ENCODE measurements around the gene IFITM1.
"Not testable (repeated sequence)": the region's sequence is repeated elsewhere in the genome, so short reads cannot be mapped to it uniquely, and the experiment has no call there.

IFITM1 gene

DNA sequence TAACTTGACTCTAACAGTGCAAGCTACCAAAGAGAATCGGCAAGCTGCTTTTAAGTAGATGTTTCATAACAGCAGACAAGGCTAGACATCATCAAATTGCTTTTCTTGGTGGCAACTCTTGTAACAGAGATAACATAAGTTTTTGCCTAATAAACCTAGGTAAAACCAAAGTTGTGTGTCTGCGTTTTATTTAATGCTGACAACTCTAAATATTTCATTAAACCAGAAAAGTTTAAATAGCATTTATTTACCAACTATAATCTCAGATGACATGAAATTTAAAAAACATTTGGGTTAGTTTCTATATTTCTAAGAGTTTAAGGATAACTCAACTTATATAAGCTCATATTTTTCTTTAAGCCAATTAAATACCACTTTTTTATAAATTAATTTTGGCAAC is 26.1 kb downstream of the IFITM1 start:
- Histone ChIP-seq H3K9ac (ENCODE audit: low read depth in 1 of 2, low read length in 2 of 2) (no peak overlapping the region), H3K4me1 (ENCODE audit: control insufficient read depth in 1 of 2, insufficient read depth in 2 of 2, low read length in 2 of 2) (peaks cover 16% of the 10 kb centered on the region in 2 donors), H3K9me3 (ENCODE audit: control insufficient read depth in 1 of 2, low read length in 2 of 2) (no peaks in the 10 kb centered on the region)

DNA sequence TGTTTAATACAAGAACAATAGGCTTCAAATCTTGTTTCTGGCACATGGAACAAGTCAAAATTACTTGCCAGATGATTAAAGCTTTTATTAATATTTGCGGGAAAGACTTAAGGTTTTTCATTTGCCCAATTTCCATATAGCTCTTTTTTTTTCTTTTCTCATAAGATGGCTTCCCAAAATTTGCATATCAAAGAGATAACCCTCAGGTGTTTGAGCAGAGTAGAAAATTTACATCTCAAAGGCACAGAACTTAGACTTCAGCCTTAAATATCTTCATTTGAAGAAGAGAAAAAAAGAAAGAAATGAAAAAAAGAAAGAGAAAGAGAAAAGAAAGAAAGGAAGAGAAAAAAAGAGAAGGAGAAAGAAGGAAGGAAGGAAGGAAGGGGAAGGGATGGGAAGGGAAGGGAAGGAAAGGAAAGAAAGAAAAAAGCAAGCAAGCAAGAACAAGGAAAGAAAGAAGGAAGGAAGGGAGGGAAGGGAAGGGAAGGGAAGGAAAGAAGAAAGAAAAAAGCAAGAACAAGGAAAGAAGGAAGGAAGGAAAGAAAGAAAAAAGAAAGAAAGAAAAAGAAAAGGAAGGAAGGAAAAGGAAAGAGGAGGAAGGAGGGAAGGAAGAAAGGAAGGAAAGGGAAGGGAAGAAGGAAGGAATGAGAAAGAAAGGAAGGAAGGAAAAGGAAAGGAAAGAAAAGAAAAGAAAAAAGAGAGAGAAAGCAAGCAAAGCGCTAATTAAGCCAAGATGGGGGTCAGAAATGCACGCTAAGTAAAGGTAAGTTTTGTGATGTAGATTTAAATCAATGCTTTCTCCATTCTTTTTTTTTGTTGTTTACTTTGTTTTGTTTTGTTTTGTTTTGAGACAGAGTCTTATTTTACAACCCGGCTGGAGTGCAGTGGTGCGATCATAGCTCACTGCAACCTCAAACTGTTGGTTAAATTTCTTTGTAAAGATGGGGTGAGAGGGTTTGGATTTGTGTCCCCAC is 27.0 kb downstream of the IFITM1 start:
- H3K27ac ChIP-seq (ENCODE audit: low read depth, low read length): no peak overlapping the region
- no peaks in the 10 kb centered on the region for H3K36me3 ChIP-seq (ENCODE audit: control insufficient read depth in 1 of 2, insufficient read depth in 2 of 2, low read length in 2 of 2)
- H3K4me1 ChIP-seq (ENCODE audit: control insufficient read depth in 1 of 2, insufficient read depth in 2 of 2, low read length in 2 of 2): peaks cover 12% of the 10 kb centered on the region in 2 donors
- H3K27me3 ChIP-seq (ENCODE audit: control insufficient read depth in 1 of 2, insufficient read depth in 2 of 2, low read length in 2 of 2): no peaks in the 10 kb centered on the region
- H3K4me3 ChIP-seq (ENCODE audit: low read depth in 1 of 2, low read length in 2 of 2): no peak overlapping the region
- no peak overlapping the region for H3K9ac ChIP-seq (ENCODE audit: low read depth in 1 of 2, low read length in 2 of 2)
- H3K9me3 ChIP-seq (ENCODE audit: control insufficient read depth in 1 of 2, low read length in 2 of 2): no peaks in the 10 kb centered on the region

More for the DNA sequence above, 26.1 kb downstream of the IFITM1 start:
- Histone ChIP-seq H3K36me3 (ENCODE audit: control insufficient read depth in 1 of 2, insufficient read depth in 2 of 2, low read length in 2 of 2) (no peaks in the 10 kb centered on the region), H3K27ac (ENCODE audit: low read depth, low read length) (no peak overlapping the region), H3K4me3 (ENCODE audit: low read depth in 1 of 2, low read length in 2 of 2) (no peak overlapping the region), H3K27me3 (ENCODE audit: control insufficient read depth in 1 of 2, insufficient read depth in 2 of 2, low read length in 2 of 2) (no peaks in the 10 kb centered on the region)

DNA sequence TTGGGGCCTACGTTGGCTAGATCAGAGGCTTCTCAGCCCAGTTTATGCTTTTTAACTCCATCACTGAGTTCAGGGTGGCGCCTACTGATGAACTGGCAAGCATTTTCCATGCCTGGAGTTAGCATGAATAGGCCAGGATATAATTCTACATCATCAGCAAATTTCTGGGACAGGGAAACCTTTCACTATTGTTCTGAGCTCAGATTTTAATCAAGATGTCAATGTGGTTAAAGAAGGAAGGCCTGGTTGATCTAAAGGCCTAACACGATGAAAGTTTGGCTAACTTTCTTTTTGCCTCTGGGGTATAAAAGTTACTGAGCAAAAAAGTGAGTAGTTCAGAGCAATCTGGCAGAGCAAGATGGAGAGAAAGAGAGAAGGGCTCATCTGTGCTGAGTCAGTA is 28.5 kb downstream of the IFITM1 start:
- Histone ChIP-seq H3K27ac (ENCODE audit: low read depth, low read length) (no peak overlapping the region), H3K27me3 (ENCODE audit: control insufficient read depth in 1 of 2, insufficient read depth in 2 of 2, low read length in 2 of 2) (peaks cover 0 to 2% of the 10 kb centered on the region in 2 donors), H3K9me3 (ENCODE audit: control insufficient read depth in 1 of 2, low read length in 2 of 2) (no peaks in the 10 kb centered on the region), H3K4me3 (ENCODE audit: low read depth in 1 of 2, low read length in 2 of 2) (no peak overlapping the region), H3K9ac (ENCODE audit: low read depth in 1 of 2, low read length in 2 of 2) (no peak overlapping the region), H3K4me1 (ENCODE audit: control insufficient read depth in 1 of 2, insufficient read depth in 2 of 2, low read length in 2 of 2) (no peaks in the 10 kb centered on the region), H3K36me3 (ENCODE audit: control insufficient read depth in 1 of 2, insufficient read depth in 2 of 2, low read length in 2 of 2) (no peaks in the 10 kb centered on the region)

DNA sequence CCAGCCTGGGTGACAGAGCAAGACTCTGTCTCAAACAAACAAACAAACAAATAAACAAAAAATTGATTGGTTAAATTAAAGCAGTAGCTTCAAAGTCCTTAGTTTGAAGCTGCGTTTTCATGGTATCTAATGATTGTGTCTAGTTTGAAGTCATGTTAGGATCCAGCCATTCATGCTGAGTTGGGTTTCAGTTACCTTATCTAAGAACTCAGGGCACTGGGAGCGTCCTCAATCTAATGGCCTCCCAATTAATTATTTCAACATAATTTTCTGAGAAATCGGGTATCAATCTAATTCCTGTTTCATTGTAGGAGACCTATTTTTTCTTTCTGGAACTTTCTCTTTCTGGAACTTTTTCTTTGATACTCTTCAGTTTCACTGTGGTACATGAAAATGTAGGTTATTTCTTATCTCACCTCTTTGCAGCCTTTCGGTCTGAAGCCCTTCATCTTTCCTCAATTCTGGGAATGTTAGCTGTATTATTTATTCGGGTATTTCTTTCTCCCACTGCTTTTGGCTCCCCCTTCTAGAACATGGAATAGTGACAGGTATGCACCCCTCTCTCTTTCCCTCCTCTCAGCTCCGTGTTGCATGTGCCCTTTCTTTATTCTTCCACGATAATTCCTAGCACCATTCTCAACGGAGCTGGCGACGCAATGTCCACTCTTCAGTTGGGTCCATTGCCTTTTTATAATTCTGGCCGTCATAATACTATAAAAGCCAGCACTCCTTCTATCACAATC is 31.2 kb downstream of the IFITM1 start:
- H3K9ac ChIP-seq (ENCODE audit: low read depth in 1 of 2, low read length in 2 of 2): no peak overlapping the region
- H3K4me1 ChIP-seq (ENCODE audit: control insufficient read depth in 1 of 2, insufficient read depth in 2 of 2, low read length in 2 of 2): no peaks in the 10 kb centered on the region
- H3K36me3 ChIP-seq (ENCODE audit: control insufficient read depth in 1 of 2, insufficient read depth in 2 of 2, low read length in 2 of 2): no peaks in the 10 kb centered on the region
- peaks cover 0 to 2% of the 10 kb centered on the region in 2 donors for H3K27me3 ChIP-seq (ENCODE audit: control insufficient read depth in 1 of 2, insufficient read depth in 2 of 2, low read length in 2 of 2)
- no peak overlapping the region for H3K4me3 ChIP-seq (ENCODE audit: low read depth in 1 of 2, low read length in 2 of 2)
- H3K27ac ChIP-seq (ENCODE audit: low read depth, low read length): no peak overlapping the region
- no peaks in the 10 kb centered on the region for H3K9me3 ChIP-seq (ENCODE audit: control insufficient read depth in 1 of 2, low read length in 2 of 2)

DNA sequence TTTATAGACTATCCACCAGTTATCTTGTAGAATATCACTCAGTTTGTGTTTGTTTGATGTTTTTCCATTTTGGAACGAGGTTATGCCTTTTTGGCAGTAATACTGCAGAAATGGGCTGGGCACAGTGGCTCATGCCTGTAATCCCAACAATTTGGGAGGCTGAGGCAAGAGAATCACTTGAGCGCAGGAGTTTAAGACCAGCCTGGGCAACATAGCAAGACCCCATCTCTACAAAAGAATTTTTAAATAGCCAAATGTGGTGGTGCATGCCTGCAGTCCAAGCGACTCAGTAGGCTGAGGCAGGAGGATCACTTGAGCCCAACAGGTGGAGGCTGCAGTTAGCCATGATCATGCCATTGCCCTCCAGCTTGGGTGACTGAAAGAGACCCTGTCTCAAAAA is 32.7 kb downstream of the IFITM1 start:
- H3K9me3 ChIP-seq (ENCODE audit: control insufficient read depth in 1 of 2, low read length in 2 of 2): no peaks in the 10 kb centered on the region
- no peak overlapping the region for H3K27ac ChIP-seq (ENCODE audit: low read depth, low read length)
- H3K36me3 ChIP-seq (ENCODE audit: control insufficient read depth in 1 of 2, insufficient read depth in 2 of 2, low read length in 2 of 2): no peaks in the 10 kb centered on the region
- H3K4me1 ChIP-seq (ENCODE audit: control insufficient read depth in 1 of 2, insufficient read depth in 2 of 2, low read length in 2 of 2): peaks cover 7 to 8% of the 10 kb centered on the region in 2 donors
- no peak overlapping the region for H3K9ac ChIP-seq (ENCODE audit: low read depth in 1 of 2, low read length in 2 of 2)
- H3K27me3 ChIP-seq (ENCODE audit: control insufficient read depth in 1 of 2, insufficient read depth in 2 of 2, low read length in 2 of 2): peaks cover 0 to 2% of the 10 kb centered on the region in 2 donors
- H3K4me3 ChIP-seq (ENCODE audit: low read depth in 1 of 2, low read length in 2 of 2): no peak overlapping the region

DNA sequence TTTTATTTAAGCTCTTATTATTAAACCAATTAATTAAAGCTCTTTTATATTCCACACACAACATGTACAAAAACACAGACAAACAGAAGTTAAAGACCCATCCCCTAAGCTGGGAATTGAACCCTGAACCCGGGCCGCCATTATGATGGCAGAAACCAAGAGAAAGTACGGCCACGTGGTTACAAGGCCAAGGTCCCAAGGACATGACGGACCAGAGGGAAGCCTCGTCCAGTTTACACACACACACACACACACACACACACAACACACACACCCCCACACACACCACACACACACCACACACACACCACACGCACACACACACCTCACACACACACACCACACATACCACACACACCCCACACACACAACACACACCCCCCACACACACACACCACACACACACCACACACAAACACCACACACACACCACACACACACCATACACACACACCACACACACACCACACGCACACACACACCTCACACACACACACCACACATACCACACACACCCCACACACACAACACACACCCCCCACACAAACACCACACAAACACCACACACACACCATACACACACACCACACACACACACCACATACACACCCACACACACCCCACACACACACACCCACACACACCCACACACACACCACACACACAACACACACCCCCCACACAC is 35.6 kb downstream of the IFITM1 start:
- H3K4me3 ChIP-seq (ENCODE audit: low read depth in 1 of 2, low read length in 2 of 2); H3K36me3 ChIP-seq (ENCODE audit: control insufficient read depth in 1 of 2, insufficient read depth in 2 of 2, low read length in 2 of 2); H3K9ac ChIP-seq (ENCODE audit: low read depth in 1 of 2, low read length in 2 of 2); H3K27ac ChIP-seq (ENCODE audit: low read depth, low read length); H3K27me3 ChIP-seq (ENCODE audit: control insufficient read depth in 1 of 2, insufficient read depth in 2 of 2, low read length in 2 of 2); H3K9me3 ChIP-seq (ENCODE audit: control insufficient read depth in 1 of 2, low read length in 2 of 2): not testable (repeated sequence)
- H3K4me1 ChIP-seq (ENCODE audit: control insufficient read depth in 1 of 2, insufficient read depth in 2 of 2, low read length in 2 of 2): peaks cover 13 to 25% of the 10 kb centered on the region in 2 donors

DNA sequence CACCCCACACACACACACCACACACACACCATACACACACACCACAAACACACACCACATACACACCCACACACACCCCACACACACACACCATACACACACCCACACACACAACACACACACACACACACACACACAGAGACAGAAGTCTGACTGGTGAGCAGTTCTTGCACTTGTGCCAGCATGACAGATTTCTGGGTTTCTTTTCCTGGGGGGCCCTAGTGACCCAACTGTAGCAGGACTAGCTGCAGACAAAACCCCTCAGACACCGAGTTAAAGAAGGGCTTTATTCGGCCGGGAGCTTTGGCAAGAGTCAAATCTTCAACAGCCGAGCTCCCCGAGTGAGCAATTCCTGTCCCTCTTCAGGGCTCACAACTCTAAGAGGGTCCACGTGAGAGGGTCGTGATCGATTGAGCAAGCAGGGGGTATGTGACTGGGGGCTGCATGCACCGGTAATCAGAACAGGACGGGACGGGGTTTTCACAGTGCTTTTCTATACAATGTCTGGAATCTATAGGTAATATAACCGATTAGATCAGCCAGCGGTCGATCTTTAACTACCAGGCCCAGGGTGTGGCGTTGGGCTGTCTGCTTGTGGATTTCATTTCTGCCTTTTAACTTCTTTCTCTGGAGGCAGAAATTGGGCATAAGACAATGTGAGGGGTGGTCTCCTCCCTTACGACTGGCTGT is 36.3 kb downstream of the IFITM1 start:
- not testable (repeated sequence) for H3K9me3 ChIP-seq (ENCODE audit: control insufficient read depth in 1 of 2, low read length in 2 of 2); H3K27me3 ChIP-seq (ENCODE audit: control insufficient read depth in 1 of 2, insufficient read depth in 2 of 2, low read length in 2 of 2); H3K27ac ChIP-seq (ENCODE audit: low read depth, low read length); H3K36me3 ChIP-seq (ENCODE audit: control insufficient read depth in 1 of 2, insufficient read depth in 2 of 2, low read length in 2 of 2); H3K9ac ChIP-seq (ENCODE audit: low read depth in 1 of 2, low read length in 2 of 2); H3K4me3 ChIP-seq (ENCODE audit: low read depth in 1 of 2, low read length in 2 of 2)
- peaks cover 16 to 26% of the 10 kb centered on the region in 2 donors for H3K4me1 ChIP-seq (ENCODE audit: control insufficient read depth in 1 of 2, insufficient read depth in 2 of 2, low read length in 2 of 2)

DNA sequence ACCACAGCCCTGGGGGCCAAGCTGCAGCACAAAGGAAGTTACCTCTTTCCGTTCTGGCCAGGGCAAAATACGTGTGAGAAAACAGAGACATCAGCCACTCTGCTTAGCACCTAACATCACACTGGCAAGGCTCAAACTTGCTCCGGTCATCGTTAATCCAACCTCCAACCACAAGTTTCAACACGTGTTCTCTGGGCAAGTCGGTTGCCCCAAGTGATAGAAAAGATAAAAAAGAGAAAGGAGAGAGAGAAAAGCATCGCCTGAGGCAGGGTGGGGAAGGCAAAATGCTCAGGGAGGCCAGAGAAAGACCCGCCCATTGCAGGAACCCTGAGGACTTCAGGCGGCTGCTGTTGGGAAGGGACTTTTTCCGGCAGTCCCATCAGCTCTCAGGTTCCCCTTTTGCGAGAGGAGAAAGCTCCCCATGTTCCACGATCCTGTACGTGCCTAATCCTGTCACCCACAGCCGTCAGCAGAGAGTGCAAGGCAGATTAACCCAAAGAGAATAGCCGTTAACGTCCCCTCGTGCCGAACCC is 36.9 kb downstream of the IFITM1 start:
- Histone ChIP-seq H3K4me3 (ENCODE audit: low read depth in 1 of 2, low read length in 2 of 2) (no peak overlapping the region), H3K27me3 (ENCODE audit: control insufficient read depth in 1 of 2, insufficient read depth in 2 of 2, low read length in 2 of 2) (peaks cover 0 to 2% of the 10 kb centered on the region in 2 donors), H3K9me3 (ENCODE audit: control insufficient read depth in 1 of 2, low read length in 2 of 2) (no peaks in the 10 kb centered on the region), H3K36me3 (ENCODE audit: control insufficient read depth in 1 of 2, insufficient read depth in 2 of 2, low read length in 2 of 2) (no peaks in the 10 kb centered on the region), H3K4me1 (ENCODE audit: control insufficient read depth in 1 of 2, insufficient read depth in 2 of 2, low read length in 2 of 2) (peaks cover 22 to 32% of the 10 kb centered on the region in 2 donors), H3K27ac (ENCODE audit: low read depth, low read length) (no peak overlapping the region), H3K9ac (ENCODE audit: low read depth in 1 of 2, low read length in 2 of 2) (no peak overlapping the region)

DNA sequence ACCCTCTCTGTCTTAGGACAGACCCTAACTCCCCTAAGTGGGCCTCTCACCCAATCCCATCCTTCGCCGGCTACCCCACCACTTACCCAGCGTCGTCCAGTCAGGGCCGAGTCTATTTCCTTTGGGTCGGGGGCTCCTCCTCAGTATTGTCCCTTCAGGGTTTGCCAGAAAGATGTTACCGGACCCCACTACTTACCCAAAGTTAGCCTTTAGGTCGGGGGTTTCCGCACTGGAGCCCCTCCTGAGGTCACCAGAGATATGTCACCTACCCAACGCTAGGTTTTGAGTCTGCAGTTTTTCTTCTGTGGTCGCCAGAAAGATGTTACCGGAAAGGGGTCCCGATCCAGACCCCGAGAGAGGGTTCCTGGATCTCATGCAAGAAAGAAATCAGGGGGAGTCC is 37.6 kb downstream of the IFITM1 start:
- Histone ChIP-seq H3K27ac (ENCODE audit: low read depth, low read length) (no peak overlapping the region), H3K4me3 (ENCODE audit: low read depth in 1 of 2, low read length in 2 of 2) (no peak overlapping the region), H3K27me3 (ENCODE audit: control insufficient read depth in 1 of 2, insufficient read depth in 2 of 2, low read length in 2 of 2) (peaks cover 0 to 1% of the 10 kb centered on the region in 2 donors), H3K9ac (ENCODE audit: low read depth in 1 of 2, low read length in 2 of 2) (no peak overlapping the region), H3K4me1 (ENCODE audit: control insufficient read depth in 1 of 2, insufficient read depth in 2 of 2, low read length in 2 of 2) (peaks cover 22 to 32% of the 10 kb centered on the region in 2 donors), H3K9me3 (ENCODE audit: control insufficient read depth in 1 of 2, low read length in 2 of 2) (no peaks in the 10 kb centered on the region), H3K36me3 (ENCODE audit: control insufficient read depth in 1 of 2, insufficient read depth in 2 of 2, low read length in 2 of 2) (no peaks in the 10 kb centered on the region)
